Left lung (tissue), 10 donors: ENCODE measurements around the gene TH. TPM values are rescaled to one million over a fixed set of nuclear protein-coding genes. Genes with fewer than 3 reads are reported as not detected.

Experiments
- ATAC-seq: fragments of 200-7000 bp; cut with Tn5 transposase; one replicate; pipeline ENCODE4 v1.9.1; 2020; ENCODE audit warnings: moderate library complexity
- DNase-seq, 4 donors: peaks; one replicate each; pipeline ENCODE4 v3.0.0-alpha.2; 2013 to 2020
- H3K27ac ChIP-seq, 2 donors: fragments of 200-600 bp; sonication (generic) in 1 of 2; one replicate each; pipeline versions ENCODE4 v1.5.0 to v1.8.0; 2020 to 2021
- H3K27me3 ChIP-seq, 2 donors: fragments of 200-600 bp; sonication (generic) in 1 of 2; one replicate each; pipeline versions ENCODE4 v1.5.0 to v1.8.0; 2020 to 2021
- H3K36me3 ChIP-seq, 2 donors: fragments of 200-600 bp; sonication (generic) in 1 of 2; one replicate each; pipeline versions ENCODE4 v1.5.0 to v1.8.0; 2020 to 2021
- H3K4me1 ChIP-seq, 2 donors: fragments of 200-600 bp; one replicate each; pipeline ENCODE4 v1.8.0; 2021
- H3K4me3 ChIP-seq, 2 donors: fragments of 200-600 bp; sonication (generic) in 1 of 2; one replicate each; pipeline versions ENCODE4 v1.5.0 to v1.8.0; 2020 to 2021; ENCODE audit warnings: mild to moderate bottlenecking in 1 of 2
- H3K9me3 ChIP-seq, 2 donors: fragments of 200-600 bp; sonication (generic) in 1 of 2; one replicate each; pipeline versions ENCODE4 v1.5.0 to v1.8.0; 2020 to 2021
- intact Hi-C, 2 donors: fragments of 100-400 bp; cut with DNase I; formaldehyde crosslinking; loops; one replicate each; pipeline versions ENCODE4 v1.11.2 to v1.14.2; 2022
- polyA plus RNA-seq, 6 donors: library from polyadenylated mRNA; unstranded; fragments of 120-200 nt; gene quantifications; one replicate each; pipeline ENCODE4 v1.2.1, GENCODE V29; 2013; ENCODE audit not compliant: insufficient read length in 6 of 6
- total RNA-seq, 2 donors: library from RNA; stranded (reverse); fragmentation: NEBNext Ultra II Directional; extraction: Animal tissue kit (Norgen Biotek cat#: 25700); gene quantifications; one replicate each; pipeline ENCODE4 v1.2.1, GENCODE V29; 2021
- TF ChIP-seq, protein P1 (sequence below), 2 donors: fragments of 200-600 bp; sonication (generic) in 1 of 2; IDR thresholded peaks; one replicate each; pipeline versions ENCODE4 v1.5.0 to v1.8.0; 2021; ENCODE audit warnings: antibody characterized with exemption in 2 of 2
- donor health status: DM: no; HTN: yes; CAD: no.
- donor health status: DM: no; HTN: no; CAD: no.

TH gene
- total and polyA plus RNA-seq, 8 donors: 0.18 to 1.4 (median 0.55) TPM

DNA sequence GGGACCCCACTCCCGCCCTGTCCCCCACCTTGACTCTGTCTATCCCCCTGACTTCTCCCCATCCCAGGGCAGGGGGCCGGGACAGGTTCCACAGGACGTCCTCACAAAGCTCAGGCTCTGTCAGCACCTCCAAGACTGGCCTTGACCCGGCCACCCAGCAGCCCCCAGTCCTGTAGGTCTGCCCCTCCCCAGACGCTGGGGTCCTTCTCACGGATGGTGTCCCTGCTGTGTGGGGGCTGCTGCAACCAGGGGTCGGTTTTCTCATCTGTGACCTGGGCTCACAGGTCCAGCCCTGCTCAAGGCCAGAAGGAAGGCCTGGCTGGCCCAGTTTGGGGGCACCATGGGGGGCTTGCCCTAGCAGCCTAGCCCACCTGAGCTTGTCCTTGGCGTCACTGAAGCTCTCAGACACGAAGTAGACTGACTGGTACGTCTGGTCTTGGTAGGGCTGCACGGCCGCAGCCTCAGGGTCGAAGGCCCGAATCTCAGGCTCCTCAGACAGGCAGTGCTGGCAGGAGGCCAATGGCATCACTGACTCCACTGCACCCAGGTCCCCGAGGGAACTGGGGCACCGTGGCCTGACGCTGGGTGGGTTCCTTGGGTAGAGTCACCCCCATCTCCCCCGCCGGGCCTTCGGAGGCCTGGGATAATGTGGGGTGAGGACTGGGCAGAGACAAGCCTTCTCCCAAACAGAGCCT, 6.6 kb downstream of the TH start:
- Histone ChIP-seq H3K4me3 (no peak overlapping the region), H3K9me3 (no peaks in the 10 kb centered on the region), H3K27me3 (peaks cover 0 to 95% of the 10 kb centered on the region in 2 donors), H3K4me1 (peaks cover 5 to 10% of the 10 kb centered on the region in 2 donors), H3K36me3 (no peaks in the 10 kb centered on the region), H3K27ac (no peak overlapping the region)
- intact Hi-C loops: no loop called here
- DNase-seq (no peak), ATAC-seq (no peak)
- TF ChIP-seq, protein P1, sequence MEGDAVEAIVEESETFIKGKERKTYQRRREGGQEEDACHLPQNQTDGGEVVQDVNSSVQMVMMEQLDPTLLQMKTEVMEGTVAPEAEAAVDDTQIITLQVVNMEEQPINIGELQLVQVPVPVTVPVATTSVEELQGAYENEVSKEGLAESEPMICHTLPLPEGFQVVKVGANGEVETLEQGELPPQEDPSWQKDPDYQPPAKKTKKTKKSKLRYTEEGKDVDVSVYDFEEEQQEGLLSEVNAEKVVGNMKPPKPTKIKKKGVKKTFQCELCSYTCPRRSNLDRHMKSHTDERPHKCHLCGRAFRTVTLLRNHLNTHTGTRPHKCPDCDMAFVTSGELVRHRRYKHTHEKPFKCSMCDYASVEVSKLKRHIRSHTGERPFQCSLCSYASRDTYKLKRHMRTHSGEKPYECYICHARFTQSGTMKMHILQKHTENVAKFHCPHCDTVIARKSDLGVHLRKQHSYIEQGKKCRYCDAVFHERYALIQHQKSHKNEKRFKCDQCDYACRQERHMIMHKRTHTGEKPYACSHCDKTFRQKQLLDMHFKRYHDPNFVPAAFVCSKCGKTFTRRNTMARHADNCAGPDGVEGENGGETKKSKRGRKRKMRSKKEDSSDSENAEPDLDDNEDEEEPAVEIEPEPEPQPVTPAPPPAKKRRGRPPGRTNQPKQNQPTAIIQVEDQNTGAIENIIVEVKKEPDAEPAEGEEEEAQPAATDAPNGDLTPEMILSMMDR (IDR thresholded peaks at IDR 0.05): no peak

DNA sequence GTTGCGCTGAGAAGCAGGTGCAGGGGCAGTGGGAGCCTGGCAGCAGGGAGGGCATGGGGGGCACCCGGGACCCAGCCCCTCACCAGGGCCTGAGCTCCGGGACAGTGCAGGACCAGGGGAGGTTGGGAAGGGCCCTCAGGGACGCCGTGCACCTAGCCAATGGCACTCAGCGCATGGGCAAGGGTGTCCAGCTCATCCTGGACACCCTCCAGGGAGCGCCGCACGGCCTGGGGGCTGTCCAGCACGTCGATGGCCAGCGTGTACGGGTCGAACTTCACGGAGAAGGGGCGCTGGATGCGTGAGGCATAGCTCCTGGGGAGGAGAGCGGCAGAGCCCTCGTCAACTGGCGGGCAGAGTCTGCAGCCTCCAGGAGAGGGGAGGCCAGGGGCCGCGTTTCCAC, 7.5 kb downstream of the TH start:
- peaks cover 0 to 95% of the 10 kb centered on the region in 2 donors for H3K27me3 ChIP-seq
- peaks cover 5 to 10% of the 10 kb centered on the region in 2 donors for H3K4me1 ChIP-seq
- TF ChIP-seq, protein P1 (IDR thresholded peaks at IDR 0.05): no peak
- H3K27ac ChIP-seq: no peak overlapping the region
- intact Hi-C loops: no loop called here
- no peak overlapping the region for H3K4me3 ChIP-seq
- no peak for DNase-seq
- ATAC-seq: no peak
- H3K36me3 ChIP-seq: no peaks in the 10 kb centered on the region
- no peaks in the 10 kb centered on the region for H3K9me3 ChIP-seq

DNA sequence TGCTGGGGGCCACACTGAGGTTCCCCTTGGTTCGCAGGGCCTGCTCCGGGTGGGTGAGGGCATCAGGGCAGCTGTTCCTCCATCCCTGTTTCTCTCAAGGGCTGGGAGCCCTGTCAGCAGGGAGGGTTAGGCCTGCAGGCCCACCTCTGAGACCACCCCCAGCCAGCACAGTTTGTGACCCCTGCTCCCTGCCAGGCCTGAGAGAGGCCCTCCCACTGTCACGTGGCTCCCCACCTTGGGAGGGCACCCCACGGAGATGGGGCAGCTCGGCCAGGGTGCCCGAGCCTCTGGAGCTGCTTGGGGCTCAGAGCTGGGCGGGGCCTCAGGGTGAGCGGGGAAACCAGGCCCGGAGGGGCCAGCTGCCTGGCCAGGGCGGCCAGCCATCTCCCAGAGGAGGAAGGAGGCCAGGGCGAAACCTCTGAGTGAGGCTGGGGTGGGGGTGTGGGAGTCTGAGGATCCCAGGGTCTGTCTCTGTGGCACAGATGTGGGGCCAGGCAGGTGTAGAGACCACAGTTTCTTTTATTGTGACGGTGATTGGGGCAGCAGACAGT, 8.1 kb downstream of the TH start:
- no peak overlapping the region for H3K27ac ChIP-seq
- no peaks in the 10 kb centered on the region for H3K9me3 ChIP-seq
- no peak for DNase-seq
- H3K4me1 ChIP-seq: peaks cover 5 to 10% of the 10 kb centered on the region in 2 donors
- intact Hi-C loops: no loop called here
- TF ChIP-seq, protein P1 (IDR thresholded peaks at IDR 0.05): no peak
- H3K27me3 ChIP-seq: peaks cover 0 to 92% of the 10 kb centered on the region in 2 donors
- ATAC-seq: no peak
- no peak overlapping the region for H3K4me3 ChIP-seq
- no peaks in the 10 kb centered on the region for H3K36me3 ChIP-seq

DNA sequence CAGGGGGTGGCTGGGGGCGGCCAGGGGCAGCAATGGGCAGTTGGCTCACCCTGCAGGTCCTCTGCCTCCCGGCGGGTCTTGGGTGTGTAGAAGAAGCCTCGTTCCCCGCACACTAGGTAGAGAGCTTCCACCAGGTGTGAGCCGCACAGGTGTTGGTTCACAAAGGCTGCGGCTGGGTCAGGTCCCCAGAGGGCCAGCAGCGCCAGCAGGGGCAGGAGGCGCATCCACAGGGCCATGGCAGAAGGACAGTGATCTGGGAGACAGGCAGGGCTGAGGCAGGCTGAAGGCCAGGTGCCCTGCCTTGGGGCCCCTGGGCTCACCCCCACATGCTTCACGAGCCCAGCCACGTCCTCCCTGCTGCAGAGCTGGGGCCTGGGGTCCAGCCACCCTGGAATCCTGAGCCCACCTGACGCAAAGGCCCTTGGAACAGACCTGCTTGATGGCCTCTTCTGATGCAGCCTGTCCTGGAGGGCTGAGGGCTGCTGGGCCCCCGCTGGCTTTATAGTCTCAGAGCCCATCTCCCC, 10.8 kb downstream of the TH start, which contains the start of gene INS:
INS (minus strand) TSS at position 474 of the 524 bp plus-strand sequence; CDS start at position 236, 238 bp downstream.
- Histone ChIP-seq H3K27me3 (peaks cover 0 to 92% of the 10 kb centered on the region in 2 donors), H3K4me3 (no peak within 1 kb of the TSS), H3K36me3 (no peaks in the 10 kb centered on the region), H3K27ac (no peak within 1 kb of the TSS), H3K4me1 (no peaks in the 10 kb centered on the region), H3K9me3 (no peaks in the 10 kb centered on the region)
- intact Hi-C loops: no loop called here
- TF ChIP-seq, protein P1 (IDR thresholded peaks at IDR 0.05): no peak
- DNase-seq (no peak), ATAC-seq (no peak)
